Hepatocyte (in vitro differentiated cells): ENCODE results near the gene SKA3.

Experiments
- EZH2 ChIP-seq: fragments of 200-600 bp; sonication (generic); IDR thresholded peaks from 2 replicates; pipeline ENCODE4 v1.6.1; 2016; ENCODE audit warnings: antibody characterized with exemption, mild to moderate bottlenecking, borderline replicate concordance
- EZH2phosphoT487 ChIP-seq: fragments of 200-600 bp; sonication (generic); IDR thresholded peaks from one replicate; pipeline ENCODE4 v1.6.1; 2018; ENCODE audit warnings: antibody characterized with exemption, mild to moderate bottlenecking, low read depth, moderate library complexity; ENCODE audit not compliant: unreplicated experiment, severe bottlenecking
- TF ChIP-seq, protein P1 (sequence below): fragments of 200-600 bp; sonication (generic); IDR thresholded peaks from 2 replicates; pipeline ENCODE4 v1.5.1; 2016; ENCODE audit warnings: antibody characterized with exemption, mild to moderate bottlenecking; ENCODE audit not compliant: poor library complexity

DNA sequence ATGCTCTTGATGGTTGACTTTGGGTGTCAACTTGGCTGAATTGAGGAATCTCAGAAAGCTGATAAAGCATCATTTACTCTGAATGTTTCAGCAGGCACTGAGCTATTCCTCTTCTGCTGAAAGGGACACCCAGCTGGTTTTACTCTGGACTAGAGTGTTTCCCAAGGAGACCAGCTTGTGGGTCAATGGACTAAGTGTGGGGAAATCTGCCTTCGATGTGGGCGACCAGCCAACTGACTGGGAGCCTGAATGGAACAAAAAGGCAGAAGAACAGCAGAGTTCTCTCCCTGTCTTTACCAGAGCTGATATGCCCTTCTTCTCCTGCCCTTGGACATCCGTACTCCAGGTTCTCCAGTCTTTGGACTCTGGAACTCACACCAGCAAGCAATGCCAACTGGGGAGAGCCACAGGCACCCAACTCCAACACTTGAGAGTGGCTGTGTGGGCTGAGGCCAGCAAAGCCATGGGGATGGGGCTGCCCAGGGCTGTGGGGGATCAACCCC is 32.4 kb upstream of the SKA3 start:
- TF ChIP-seq, protein P1, sequence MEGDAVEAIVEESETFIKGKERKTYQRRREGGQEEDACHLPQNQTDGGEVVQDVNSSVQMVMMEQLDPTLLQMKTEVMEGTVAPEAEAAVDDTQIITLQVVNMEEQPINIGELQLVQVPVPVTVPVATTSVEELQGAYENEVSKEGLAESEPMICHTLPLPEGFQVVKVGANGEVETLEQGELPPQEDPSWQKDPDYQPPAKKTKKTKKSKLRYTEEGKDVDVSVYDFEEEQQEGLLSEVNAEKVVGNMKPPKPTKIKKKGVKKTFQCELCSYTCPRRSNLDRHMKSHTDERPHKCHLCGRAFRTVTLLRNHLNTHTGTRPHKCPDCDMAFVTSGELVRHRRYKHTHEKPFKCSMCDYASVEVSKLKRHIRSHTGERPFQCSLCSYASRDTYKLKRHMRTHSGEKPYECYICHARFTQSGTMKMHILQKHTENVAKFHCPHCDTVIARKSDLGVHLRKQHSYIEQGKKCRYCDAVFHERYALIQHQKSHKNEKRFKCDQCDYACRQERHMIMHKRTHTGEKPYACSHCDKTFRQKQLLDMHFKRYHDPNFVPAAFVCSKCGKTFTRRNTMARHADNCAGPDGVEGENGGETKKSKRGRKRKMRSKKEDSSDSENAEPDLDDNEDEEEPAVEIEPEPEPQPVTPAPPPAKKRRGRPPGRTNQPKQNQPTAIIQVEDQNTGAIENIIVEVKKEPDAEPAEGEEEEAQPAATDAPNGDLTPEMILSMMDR = no peak
- TF ChIP-seq EZH2 = no peak
- no peak for TF ChIP-seq EZH2phosphoT487
